22Rv1 (cell line): ENCODE results near the gene CLEC2L.

Source experiments
- ZFX ChIP-seq: fragments of 450-650 bp; IDR thresholded peaks from 2 replicates; pipeline ENCODE4 v1.6.1; 2017; ENCODE audit warnings: antibody characterized with exemption, borderline replicate concordance
- TF ChIP-seq, protein P1 (sequence below): fragments of 450-650 bp; IDR thresholded peaks from 2 replicates; pipeline ENCODE4 v1.5.1; 2017; ENCODE audit warnings: mild to moderate bottlenecking

DNA sequence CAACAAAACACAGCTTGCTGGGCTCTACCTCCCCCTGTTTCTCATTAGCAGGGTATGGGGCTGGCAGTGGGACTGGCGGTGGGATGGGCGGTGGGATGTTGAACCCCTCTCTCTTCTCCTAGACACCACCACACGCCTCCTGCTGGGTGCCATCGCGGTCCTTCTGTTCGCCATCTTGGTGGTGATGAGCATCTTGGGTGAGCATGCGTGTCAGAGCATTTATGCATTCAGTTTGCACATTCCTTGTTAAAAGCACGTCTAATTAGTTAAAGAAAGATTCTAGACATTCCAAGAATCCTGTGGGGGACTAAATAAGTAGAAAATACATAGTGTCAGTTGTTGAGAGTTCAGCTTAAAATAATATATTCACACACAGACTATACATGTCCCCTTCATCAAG, 12.7 kb downstream of the CLEC2L start:
- TF ChIP-seq, protein P1, sequence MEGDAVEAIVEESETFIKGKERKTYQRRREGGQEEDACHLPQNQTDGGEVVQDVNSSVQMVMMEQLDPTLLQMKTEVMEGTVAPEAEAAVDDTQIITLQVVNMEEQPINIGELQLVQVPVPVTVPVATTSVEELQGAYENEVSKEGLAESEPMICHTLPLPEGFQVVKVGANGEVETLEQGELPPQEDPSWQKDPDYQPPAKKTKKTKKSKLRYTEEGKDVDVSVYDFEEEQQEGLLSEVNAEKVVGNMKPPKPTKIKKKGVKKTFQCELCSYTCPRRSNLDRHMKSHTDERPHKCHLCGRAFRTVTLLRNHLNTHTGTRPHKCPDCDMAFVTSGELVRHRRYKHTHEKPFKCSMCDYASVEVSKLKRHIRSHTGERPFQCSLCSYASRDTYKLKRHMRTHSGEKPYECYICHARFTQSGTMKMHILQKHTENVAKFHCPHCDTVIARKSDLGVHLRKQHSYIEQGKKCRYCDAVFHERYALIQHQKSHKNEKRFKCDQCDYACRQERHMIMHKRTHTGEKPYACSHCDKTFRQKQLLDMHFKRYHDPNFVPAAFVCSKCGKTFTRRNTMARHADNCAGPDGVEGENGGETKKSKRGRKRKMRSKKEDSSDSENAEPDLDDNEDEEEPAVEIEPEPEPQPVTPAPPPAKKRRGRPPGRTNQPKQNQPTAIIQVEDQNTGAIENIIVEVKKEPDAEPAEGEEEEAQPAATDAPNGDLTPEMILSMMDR, result no peak
- no peak for TF ChIP-seq ZFX
